B cell (primary cell): ENCODE measurements around the gene CCR6. TPM values are rescaled to one million over a fixed set of nuclear protein-coding genes. Genes with fewer than 3 reads are reported as not detected.

Experiments
- ATAC-seq: fragments of 200-7000 bp; cut with Tn5 transposase; one replicate; pipeline ENCODE4 v1.10.0; 2021; ENCODE audit warnings: low read depth, mild to moderate bottlenecking, moderate number of reproducible peaks, moderate library complexity
- CTCF ChIA-PET: fragments of 350-600 bp; sonication (Branson Sonifier 250); formaldehyde crosslinking; loops from one replicate; lab custom pipeline; 2021; ENCODE audit warnings: antibody characterized with exemption, inconsistent platforms; lab: Charles Lee
- POLR2A ChIA-PET: fragments of 350-600 bp; sonication (Branson Sonifier 250); formaldehyde crosslinking; loops from one replicate; lab custom pipeline; 2021; ENCODE audit warnings: antibody characterized with exemption; lab: Charles Lee
- DNase-seq: peaks from one replicate; pipeline ENCODE4 v3.0.0; 2013
- H2AFZ ChIP-seq: 2 replicates; pipeline ENCODE4 v1.6.1; 2012; ENCODE audit warnings: mild to moderate bottlenecking, low read depth, low read length; ENCODE audit not compliant: insufficient read depth, poor library complexity, severe bottlenecking
- H3K27ac ChIP-seq, 2 donors: 1 replicate in 1 of 2; 2 replicates in 1 of 2; pipeline ENCODE4 v1.5.1; 2012 to 2013; ENCODE audit warnings: low read length in 2 of 2, mild to moderate bottlenecking in 2 of 2, moderate library complexity in 1 of 2
- H3K27me3 ChIP-seq, 4 experiments: fragments of 200-600 bp in 1 of 4; sonication (generic) in 1 of 4; replicated peaks in 1 of 4; 1 replicate in 2 of 4; 2 replicates in 2 of 4; pipeline versions ENCODE4 v1.6.1 to v1.7.0; 2013 to 2016; ENCODE audit warnings: low read length in 3 of 4, mild to moderate bottlenecking in 2 of 4, mixed read lengths in 1 of 4, moderate library complexity in 1 of 4; ENCODE audit not compliant: insufficient read depth in 4 of 4, control insufficient read depth in 3 of 4; ENCODE audit errors: control extremely low read depth in 1 of 4
- H3K36me3 ChIP-seq, 2 experiments: replicated peaks in 1 of 2; 1 replicate in 1 of 2; 2 replicates in 1 of 2; pipeline versions ENCODE4 v1.6.1 to v1.7.1; 2013; ENCODE audit warnings: low read length in 1 of 2; ENCODE audit not compliant: insufficient read depth in 2 of 2, control insufficient read depth in 1 of 2; ENCODE audit errors: control extremely low read depth in 1 of 2, extremely low read depth in 1 of 2
- H3K4me1 ChIP-seq, 2 donors: fragments of 200-600 bp in 1 of 2; sonication (generic) in 1 of 2; 1 replicate in 1 of 2; 2 replicates in 1 of 2; pipeline versions ENCODE4 v1.5.1 to v1.6.1; 2013 to 2017; ENCODE audit warnings: low read length in 2 of 2; ENCODE audit not compliant: control insufficient read depth in 2 of 2, insufficient read depth in 2 of 2
- H3K4me2 ChIP-seq: replicated peaks from 2 replicates; pipeline ENCODE3; 2012; ENCODE audit warnings: mild to moderate bottlenecking, low read depth, low read length; ENCODE audit not compliant: poor library complexity, severe bottlenecking
- H3K4me3 ChIP-seq, 5 experiments: fragments of 200-600 bp in 1 of 5; sonication (generic) in 1 of 5; 1 replicate in 3 of 5; 2 replicates in 2 of 5; pipeline versions ENCODE4 v1.5.1 to v1.7.0; 2011 to 2016; ENCODE audit warnings: low read length in 4 of 5, mild to moderate bottlenecking in 4 of 5, low read depth in 2 of 5, control low read depth in 1 of 5, moderate library complexity in 1 of 5; ENCODE audit not compliant: insufficient read depth in 1 of 5; ENCODE audit errors: control extremely low read depth in 1 of 5, extremely low read depth in 1 of 5
- H3K79me2 ChIP-seq: fragments of 200-600 bp; sonication (generic); one replicate; pipeline ENCODE4 v1.6.0; 2016; ENCODE audit warnings: low read length; ENCODE audit not compliant: control insufficient read depth, insufficient read depth
- H3K9ac ChIP-seq: fragments of 200-600 bp; sonication (generic); 2 replicates; pipeline ENCODE4 v1.6.1; 2017; ENCODE audit warnings: mild to moderate bottlenecking, low read length, moderate library complexity
- H3K9me3 ChIP-seq, 3 donors: one replicate each; pipeline versions ENCODE4 v1.6.1 to v1.7.1; 2013; ENCODE audit warnings: low read length in 2 of 3; ENCODE audit not compliant: control insufficient read depth in 2 of 3, insufficient read depth in 1 of 3; ENCODE audit errors: control extremely low read depth in 1 of 3
- H4K20me1 ChIP-seq: 2 replicates; pipeline ENCODE4 v1.6.0; 2012; ENCODE audit warnings: mild to moderate bottlenecking, low read length; ENCODE audit not compliant: insufficient read depth, control insufficient read depth, poor library complexity, severe bottlenecking
- H3K27ac Mint-ChIP-seq: one replicate; pipeline ENCODE4 v1.8.0; 2021; ENCODE audit warnings: mixed read lengths
- H3K27me3 Mint-ChIP-seq: one replicate; pipeline ENCODE4 v1.8.0; 2021; ENCODE audit warnings: mixed read lengths
- H3K4me1 Mint-ChIP-seq: one replicate; pipeline ENCODE4 v1.8.0; 2021; ENCODE audit warnings: mixed read lengths
- H3K4me3 Mint-ChIP-seq: one replicate; pipeline ENCODE4 v1.8.0; 2021; ENCODE audit warnings: mixed read lengths
- H3K9me3 Mint-ChIP-seq: one replicate; pipeline ENCODE4 v1.8.0; 2022; ENCODE audit warnings: mixed read lengths; ENCODE audit not compliant: insufficient read depth
- EZH2 ChIP-seq: IDR thresholded peaks from 2 replicates; pipeline ENCODE4 v1.6.1; 2012; ENCODE audit warnings: borderline replicate concordance, low read depth, mild to moderate bottlenecking, moderate library complexity, low read length; ENCODE audit not compliant: insufficient read depth, poor library complexity, severe bottlenecking
- WGBS: methylation state at CpG from one replicate; pipeline ENCODE4 v1.1.5; 2013; ENCODE audit warnings: missing lambda C conversion rate; ENCODE audit not compliant: insufficient coverage; 5-methylcytosine and 5-hydroxymethylcytosine counted together
- intact Hi-C: fragments of 100-400 bp; cut with micrococcal nuclease; formaldehyde crosslinking; loops from one replicate; pipeline ENCODE4 v1.10.0; 2022
- polyA plus RNA-seq: library from polyadenylated mRNA; depleted of rRNA; stranded (reverse); fragments of >200 nt; gene quantifications from 2 replicates; pipeline ENCODE4 v1.2.3, GENCODE V29; 2012
- total RNA-seq, 2 donors: library from RNA; stranded (reverse); fragments of 120-200 nt in 1 of 2; gene quantifications; 1 replicate in 1 of 2; 2 replicates in 1 of 2; pipeline versions ENCODE4 v1.2.3 to v1.2.4, GENCODE V29; 2013 to 2022
- TF ChIP-seq, protein P1 (sequence below): fragments of 200-600 bp; IDR thresholded peaks from one replicate; pipeline ENCODE4 v1.8.0; 2022; ENCODE audit warnings: antibody characterized with exemption, mild to moderate bottlenecking

Gene CCR6
- total and polyA plus RNA-seq, 2 donors (not counting 1 experiment from before 2014, with no cell fraction given), result 18.2 to 30.9 TPM

DNA sequence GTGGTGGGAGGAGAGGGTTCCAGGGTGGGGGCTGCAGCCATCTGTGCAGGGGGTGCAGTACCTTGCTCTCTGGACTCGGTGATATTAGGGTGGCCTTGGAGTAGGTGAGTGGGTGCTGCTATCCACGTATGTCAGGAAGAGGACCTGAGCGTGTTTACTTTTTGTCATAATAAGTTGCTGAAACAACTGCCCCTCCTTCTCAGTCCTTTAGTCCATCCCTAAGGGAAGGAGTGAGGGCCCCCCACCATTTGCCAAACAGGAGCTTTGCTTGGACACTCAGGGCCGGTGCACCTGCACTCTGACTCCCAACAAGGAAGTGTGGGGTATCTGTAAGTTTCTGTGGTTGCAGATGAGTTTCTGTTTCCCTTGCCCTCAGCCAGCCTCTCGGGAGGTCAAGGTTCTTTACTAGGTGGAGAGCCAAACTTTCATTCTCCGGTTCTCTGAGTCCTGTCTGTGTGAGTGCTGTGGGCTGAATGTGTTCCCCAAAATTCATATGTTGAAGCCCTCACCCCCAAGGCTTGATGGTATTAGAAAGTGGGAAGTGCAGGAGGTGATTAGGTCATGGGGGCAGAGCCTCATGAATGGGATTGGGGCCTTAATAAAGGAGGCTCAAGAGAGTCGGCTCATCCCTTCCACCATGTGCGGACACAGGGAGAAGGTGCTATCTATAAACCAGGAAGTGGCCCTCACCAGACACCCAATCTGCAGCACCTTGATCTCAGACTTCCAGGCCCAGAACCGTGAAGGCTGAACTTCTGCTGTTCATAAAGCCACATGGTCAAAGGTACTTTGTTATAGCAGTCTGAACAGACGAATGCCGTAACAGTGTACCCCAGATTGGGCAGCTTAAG, 19.6 kb upstream of the CCR6 start:
- ATAC-seq (peak; percentile 74), DNase-seq (peak; percentile 84)
- H3K27ac ChIP-seq, result peak overlapping the region; percentile 83 to 92
- no peak for TF ChIP-seq EZH2
- TF ChIP-seq, protein P1, sequence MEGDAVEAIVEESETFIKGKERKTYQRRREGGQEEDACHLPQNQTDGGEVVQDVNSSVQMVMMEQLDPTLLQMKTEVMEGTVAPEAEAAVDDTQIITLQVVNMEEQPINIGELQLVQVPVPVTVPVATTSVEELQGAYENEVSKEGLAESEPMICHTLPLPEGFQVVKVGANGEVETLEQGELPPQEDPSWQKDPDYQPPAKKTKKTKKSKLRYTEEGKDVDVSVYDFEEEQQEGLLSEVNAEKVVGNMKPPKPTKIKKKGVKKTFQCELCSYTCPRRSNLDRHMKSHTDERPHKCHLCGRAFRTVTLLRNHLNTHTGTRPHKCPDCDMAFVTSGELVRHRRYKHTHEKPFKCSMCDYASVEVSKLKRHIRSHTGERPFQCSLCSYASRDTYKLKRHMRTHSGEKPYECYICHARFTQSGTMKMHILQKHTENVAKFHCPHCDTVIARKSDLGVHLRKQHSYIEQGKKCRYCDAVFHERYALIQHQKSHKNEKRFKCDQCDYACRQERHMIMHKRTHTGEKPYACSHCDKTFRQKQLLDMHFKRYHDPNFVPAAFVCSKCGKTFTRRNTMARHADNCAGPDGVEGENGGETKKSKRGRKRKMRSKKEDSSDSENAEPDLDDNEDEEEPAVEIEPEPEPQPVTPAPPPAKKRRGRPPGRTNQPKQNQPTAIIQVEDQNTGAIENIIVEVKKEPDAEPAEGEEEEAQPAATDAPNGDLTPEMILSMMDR, result no peak
- H3K79me2 ChIP-seq, result peaks cover 56% of the 10 kb centered on the region
- peak overlapping the region; percentile 60 for H3K4me2 ChIP-seq
- H4K20me1 ChIP-seq, result no peaks in the 10 kb centered on the region
- H3K4me1 ChIP-seq, result peaks cover 95 to 99% of the 10 kb centered on the region in 2 donors
- intact Hi-C loops, result loop anchor here (1.0 kb wide), 2 partner anchors 8 to 10 kb away; no protein-coding TSS in a partner anchor
- Mint-ChIP-seq H3K27me3 (no peaks in the 10 kb centered on the region), H3K4me3 (peak overlapping the region; percentile 85), H3K9me3 (no peaks in the 10 kb centered on the region), H3K27ac (peak overlapping the region; percentile 95), H3K4me1 (peaks cover 95% of the 10 kb centered on the region)
- CTCF ChIA-PET, result interaction anchor here (1.0 to 1.4 kb wide), 2 partner anchors 10 to 27 kb away, joined by 4 read pairs; no protein-coding TSS in a partner anchor
- H3K9ac ChIP-seq, result peak overlapping the region; percentile 23
- WGBS, result 24% methylated on average over 8 of the region's 11 CpGs
- H3K9me3 ChIP-seq, result peaks cover 0 to 4% (median 3%) of the 10 kb centered on the region in 3 donors
- no peaks in the 10 kb centered on the region for H3K27me3 ChIP-seq
- no peaks in the 10 kb centered on the region for H3K36me3 ChIP-seq
- no peak overlapping the region for H2AFZ ChIP-seq
- H3K4me3 ChIP-seq, result peak overlapping the region in 2 of 5 experiments; percentile 2 to 7
- POLR2A ChIA-PET, result interaction anchor here (1.0 to 2.1 kb wide), 4 partner anchors 9 to 19 kb away, joined by 3 to 17 read pairs (median 9); no protein-coding TSS in a partner anchor

- Histone ChIP-seq H3K4me2 (peak overlapping the region; percentile 60), H2AFZ (no peak overlapping the region), H4K20me1 (no peaks in the 10 kb centered on the region), H3K27me3 (no peaks in the 10 kb centered on the region), H3K9ac (no peak overlapping the region), H3K9me3 (peaks cover 0 to 4% (median 3%) of the 10 kb centered on the region in 3 donors), H3K27ac (peak overlapping the region; percentile 83 to 92), H3K36me3 (no peaks in the 10 kb centered on the region), H3K4me1 (peaks cover 95 to 98% of the 10 kb centered on the region in 2 donors), H3K4me3 (no peak overlapping the region), H3K79me2 (peaks cover 63% of the 10 kb centered on the region)
- ATAC-seq (no peak), DNase-seq (no peak)
- intact Hi-C loops, result no loop called here
- Mint-ChIP-seq H3K9me3 (no peaks in the 10 kb centered on the region), H3K4me3 (no peak overlapping the region), H3K27ac (peak overlapping the region; percentile 95), H3K27me3 (no peaks in the 10 kb centered on the region), H3K4me1 (peaks cover 92% of the 10 kb centered on the region)
- WGBS, result 97% methylated on average over 3 of the region's 3 CpGs
- no peak for TF ChIP-seq EZH2
- TF ChIP-seq, protein P1, result no peak
- ChIA-PET POLR2A (interaction anchor here (1.8 kb wide), 1 partner anchor 20 kb away, joined by 4 read pairs; no protein-coding TSS in a partner anchor), CTCF (interaction anchor here (1.0 to 1.6 kb wide), 2 partner anchors 20 to 24 kb away, joined by 3 to 4 read pairs; no protein-coding TSS in a partner anchor)
Measured at GRCh38 chr6:167104388-167104787, 18.5 kb upstream of the CCR6 start.
